ENCODE data around the gene TMEM181.

- no peak for TF ChIP-seq CTCF (IDR thresholded peaks at IDR 0.05)
- no peak for TF ChIP-seq EZH2 (IDR thresholded peaks at IDR 0.05; ENCODE audit: borderline replicate concordance, insufficient read depth, low read depth, low read length, poor library complexity, severe bottlenecking)
Observed at GRCh38 chr6:158645064-158646022, 85.5 kb downstream of the TMEM181 start.
